HepG2 (cell line): ENCODE measurements around the gene SEMA3F. TPM values are rescaled to one million over a fixed set of nuclear protein-coding genes. Genes with fewer than 3 reads are reported as not detected.

Experiments
- AHR ChIP-seq: IDR thresholded peaks from 2 replicates; pipeline ENCODE4 v1.6.1; 2018; ENCODE audit warnings: missing genetic modification reagents, missing compliant biosample characterization
- BCL6 ChIP-seq: IDR thresholded peaks from 2 replicates; pipeline ENCODE4 v1.6.1; 2016; ENCODE audit warnings: missing genetic modification reagents, missing compliant biosample characterization
- RORA ChIP-seq: sonication (generic); formaldehyde crosslinking; IDR thresholded peaks from 2 replicates; pipeline ENCODE4 v1.5.0; 2020; ENCODE audit warnings: mild to moderate bottlenecking, missing genetic modification reagents, moderate library complexity
- SUZ12 ChIP-seq: fragments of 150-350 bp; IDR thresholded peaks from 2 replicates; pipeline ENCODE4 v1.6.1; 2014; ENCODE audit warnings: low read depth, low read length
- THAP11 ChIP-seq: IDR thresholded peaks from 2 replicates; pipeline ENCODE4 v1.6.1; 2016; ENCODE audit warnings: missing biosample characterization, missing genetic modification reagents
- YY1 ChIP-seq: IDR thresholded peaks from 2 replicates; pipeline ENCODE4 v1.6.1; 2011; ENCODE audit warnings: low read length, low read depth, moderate library complexity, mild to moderate bottlenecking; ENCODE audit not compliant: insufficient read depth, insufficient replicate concordance
- ZNF546 ChIP-seq: sonication (generic); formaldehyde crosslinking; conservative IDR thresholded peaks from 2 replicates; pipeline ENCODE4 v1.8.1; 2023; ENCODE audit warnings: mild to moderate bottlenecking, missing genetic modification reagents
- polyA plus RNA-seq, 8 experiments: library from polyadenylated mRNA; depleted of rRNA in 3 of 8; stranded (reverse) in 7 of 8; unstranded in 1 of 8; fragments of >200 nt; fragmentation: Illumina TruSeq in 4 of 8; extraction: Trizol in 4 of 8; gene quantifications; 2 replicates each; pipeline versions ENCODE4 v1.2.1 to v1.2.3, GENCODE V29; 2011 to 2016; ENCODE audit warnings: low read depth in 4 of 8, missing spikeins in 1 of 8, mixed read lengths in 1 of 8; ENCODE audit not compliant: insufficient read depth in 1 of 8
- total RNA-seq, 5 experiments: library from RNA; depleted of rRNA; stranded (reverse); fragments of >200 nt; fragmentation: Illumina TruSeq; extraction: Trizol; gene quantifications; 2 replicates each; pipeline ENCODE4 v1.2.3, GENCODE V29; 2016; ENCODE audit warnings: low read depth in 1 of 5
- TF ChIP-seq, protein P1 (sequence below): sonication (generic); formaldehyde crosslinking; conservative IDR thresholded peaks from 2 replicates; pipeline ENCODE4 v1.8.0; 2022; ENCODE audit warnings: mild to moderate bottlenecking, moderate library complexity, missing genetic modification reagents
- TF ChIP-seq, protein P2 (sequence below): sonication (generic); formaldehyde crosslinking; IDR thresholded peaks from 2 replicates; pipeline ENCODE4 v1.9.0; 2021; ENCODE audit warnings: mild to moderate bottlenecking, missing genetic modification reagents
- TF ChIP-seq, protein P3 (sequence below): sonication (generic); formaldehyde crosslinking; conservative IDR thresholded peaks from 2 replicates; pipeline ENCODE4 v1.5.0; 2020; ENCODE audit warnings: missing genetic modification reagents
- TF ChIP-seq, protein P4 (sequence below): sonication (generic); formaldehyde crosslinking; IDR thresholded peaks from 2 replicates; pipeline ENCODE4 v1.4.0; 2020; ENCODE audit warnings: missing genetic modification reagents, borderline replicate concordance
- TF ChIP-seq, protein P5 (sequence below): sonication (generic); formaldehyde crosslinking; IDR thresholded peaks from 2 replicates; pipeline ENCODE4 v1.8.1; 2023; ENCODE audit warnings: missing genetic modification reagents, mild to moderate bottlenecking, borderline replicate concordance
- TF ChIP-seq, protein P6 (sequence below): sonication (generic); formaldehyde crosslinking; IDR thresholded peaks from 2 replicates; pipeline ENCODE4 v1.8.1; 2023; ENCODE audit warnings: mild to moderate bottlenecking, missing genetic modification reagents, borderline replicate concordance

SEMA3F gene
- total and polyA plus RNA-seq, 2 of the 13 experiments (the other 11 are each of a cell fraction or from before 2014, with no cell fraction given), result 7.6 to 17.2 TPM

DNA sequence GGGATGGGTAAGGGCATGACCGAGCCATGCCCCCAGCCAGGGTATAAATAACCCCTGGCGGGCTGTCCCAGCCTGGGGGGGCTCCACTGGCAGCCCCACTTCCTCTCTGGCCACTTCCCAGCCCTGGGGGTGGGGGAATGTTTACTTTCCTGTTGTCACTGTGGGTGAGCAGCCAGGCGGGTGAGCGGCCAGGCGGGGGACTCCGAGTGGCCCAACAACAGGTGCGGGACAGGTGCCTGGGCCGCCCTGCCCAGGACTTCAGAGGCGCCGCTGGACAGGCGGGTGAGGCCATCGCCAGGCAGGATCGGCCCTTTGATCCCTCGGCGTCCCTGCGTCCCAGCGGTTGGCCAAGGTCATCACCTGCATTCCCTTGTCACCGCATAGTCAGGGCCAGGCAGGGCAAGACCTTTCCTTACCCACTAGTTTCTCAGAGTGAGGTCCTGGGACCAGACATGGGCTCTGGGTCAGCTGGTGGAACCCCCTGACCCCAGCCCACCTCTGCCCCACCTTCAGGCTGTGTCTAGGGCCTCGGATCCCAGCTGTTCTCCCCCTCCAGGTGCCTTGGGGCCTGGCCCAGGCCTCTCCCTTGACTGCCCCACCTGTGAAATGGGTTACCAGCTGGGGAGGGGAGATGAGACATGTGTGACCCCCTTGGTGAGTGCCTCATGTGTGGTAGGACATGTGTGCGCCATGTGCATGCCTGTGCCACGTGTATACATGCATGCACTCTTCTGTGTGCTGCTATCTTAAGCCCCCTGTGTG, 16.6 kb downstream of the SEMA3F start (continued):
- TF ChIP-seq, protein P1, sequence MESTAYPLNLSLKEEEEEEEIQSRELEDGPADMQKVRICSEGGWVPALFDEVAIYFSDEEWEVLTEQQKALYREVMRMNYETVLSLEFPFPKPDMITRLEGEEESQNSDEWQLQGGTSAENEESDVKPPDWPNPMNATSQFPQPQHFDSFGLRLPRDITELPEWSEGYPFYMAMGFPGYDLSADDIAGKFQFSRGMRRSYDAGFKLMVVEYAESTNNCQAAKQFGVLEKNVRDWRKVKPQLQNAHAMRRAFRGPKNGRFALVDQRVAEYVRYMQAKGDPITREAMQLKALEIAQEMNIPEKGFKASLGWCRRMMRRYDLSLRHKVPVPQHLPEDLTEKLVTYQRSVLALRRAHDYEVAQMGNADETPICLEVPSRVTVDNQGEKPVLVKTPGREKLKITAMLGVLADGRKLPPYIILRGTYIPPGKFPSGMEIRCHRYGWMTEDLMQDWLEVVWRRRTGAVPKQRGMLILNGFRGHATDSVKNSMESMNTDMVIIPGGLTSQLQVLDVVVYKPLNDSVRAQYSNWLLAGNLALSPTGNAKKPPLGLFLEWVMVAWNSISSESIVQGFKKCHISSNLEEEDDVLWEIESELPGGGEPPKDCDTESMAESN (CRISPR knock-in tag), result peak; percentile 94
- TF ChIP-seq, protein P2, sequence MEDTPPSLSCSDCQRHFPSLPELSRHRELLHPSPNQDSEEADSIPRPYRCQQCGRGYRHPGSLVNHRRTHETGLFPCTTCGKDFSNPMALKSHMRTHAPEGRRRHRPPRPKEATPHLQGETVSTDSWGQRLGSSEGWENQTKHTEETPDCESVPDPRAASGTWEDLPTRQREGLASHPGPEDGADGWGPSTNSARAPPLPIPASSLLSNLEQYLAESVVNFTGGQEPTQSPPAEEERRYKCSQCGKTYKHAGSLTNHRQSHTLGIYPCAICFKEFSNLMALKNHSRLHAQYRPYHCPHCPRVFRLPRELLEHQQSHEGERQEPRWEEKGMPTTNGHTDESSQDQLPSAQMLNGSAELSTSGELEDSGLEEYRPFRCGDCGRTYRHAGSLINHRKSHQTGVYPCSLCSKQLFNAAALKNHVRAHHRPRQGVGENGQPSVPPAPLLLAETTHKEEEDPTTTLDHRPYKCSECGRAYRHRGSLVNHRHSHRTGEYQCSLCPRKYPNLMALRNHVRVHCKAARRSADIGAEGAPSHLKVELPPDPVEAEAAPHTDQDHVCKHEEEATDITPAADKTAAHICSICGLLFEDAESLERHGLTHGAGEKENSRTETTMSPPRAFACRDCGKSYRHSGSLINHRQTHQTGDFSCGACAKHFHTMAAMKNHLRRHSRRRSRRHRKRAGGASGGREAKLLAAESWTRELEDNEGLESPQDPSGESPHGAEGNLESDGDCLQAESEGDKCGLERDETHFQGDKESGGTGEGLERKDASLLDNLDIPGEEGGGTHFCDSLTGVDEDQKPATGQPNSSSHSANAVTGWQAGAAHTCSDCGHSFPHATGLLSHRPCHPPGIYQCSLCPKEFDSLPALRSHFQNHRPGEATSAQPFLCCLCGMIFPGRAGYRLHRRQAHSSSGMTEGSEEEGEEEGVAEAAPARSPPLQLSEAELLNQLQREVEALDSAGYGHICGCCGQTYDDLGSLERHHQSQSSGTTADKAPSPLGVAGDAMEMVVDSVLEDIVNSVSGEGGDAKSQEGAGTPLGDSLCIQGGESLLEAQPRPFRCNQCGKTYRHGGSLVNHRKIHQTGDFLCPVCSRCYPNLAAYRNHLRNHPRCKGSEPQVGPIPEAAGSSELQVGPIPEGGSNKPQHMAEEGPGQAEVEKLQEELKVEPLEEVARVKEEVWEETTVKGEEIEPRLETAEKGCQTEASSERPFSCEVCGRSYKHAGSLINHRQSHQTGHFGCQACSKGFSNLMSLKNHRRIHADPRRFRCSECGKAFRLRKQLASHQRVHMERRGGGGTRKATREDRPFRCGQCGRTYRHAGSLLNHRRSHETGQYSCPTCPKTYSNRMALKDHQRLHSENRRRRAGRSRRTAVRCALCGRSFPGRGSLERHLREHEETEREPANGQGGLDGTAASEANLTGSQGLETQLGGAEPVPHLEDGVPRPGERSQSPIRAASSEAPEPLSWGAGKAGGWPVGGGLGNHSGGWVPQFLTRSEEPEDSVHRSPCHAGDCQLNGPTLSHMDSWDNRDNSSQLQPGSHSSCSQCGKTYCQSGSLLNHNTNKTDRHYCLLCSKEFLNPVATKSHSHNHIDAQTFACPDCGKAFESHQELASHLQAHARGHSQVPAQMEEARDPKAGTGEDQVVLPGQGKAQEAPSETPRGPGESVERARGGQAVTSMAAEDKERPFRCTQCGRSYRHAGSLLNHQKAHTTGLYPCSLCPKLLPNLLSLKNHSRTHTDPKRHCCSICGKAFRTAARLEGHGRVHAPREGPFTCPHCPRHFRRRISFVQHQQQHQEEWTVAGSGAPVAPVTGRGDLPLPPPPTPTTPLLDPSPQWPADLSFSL (CRISPR knock-in tag), result no peak
- TF ChIP-seq, protein P3, sequence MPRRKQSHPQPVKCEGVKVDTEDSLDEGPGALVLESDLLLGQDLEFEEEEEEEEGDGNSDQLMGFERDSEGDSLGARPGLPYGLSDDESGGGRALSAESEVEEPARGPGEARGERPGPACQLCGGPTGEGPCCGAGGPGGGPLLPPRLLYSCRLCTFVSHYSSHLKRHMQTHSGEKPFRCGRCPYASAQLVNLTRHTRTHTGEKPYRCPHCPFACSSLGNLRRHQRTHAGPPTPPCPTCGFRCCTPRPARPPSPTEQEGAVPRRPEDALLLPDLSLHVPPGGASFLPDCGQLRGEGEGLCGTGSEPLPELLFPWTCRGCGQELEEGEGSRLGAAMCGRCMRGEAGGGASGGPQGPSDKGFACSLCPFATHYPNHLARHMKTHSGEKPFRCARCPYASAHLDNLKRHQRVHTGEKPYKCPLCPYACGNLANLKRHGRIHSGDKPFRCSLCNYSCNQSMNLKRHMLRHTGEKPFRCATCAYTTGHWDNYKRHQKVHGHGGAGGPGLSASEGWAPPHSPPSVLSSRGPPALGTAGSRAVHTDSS (CRISPR knock-in tag), result no peak
- TF ChIP-seq YY1 (peak; percentile 49), BCL6 (CRISPR knock-in tag) (peak; percentile 94), SUZ12 (no peak), ZNF546 (CRISPR knock-in tag) (0 out of 2 replicates have a peak, but pooled peaks have one; percentile 81), THAP11 (peak; percentile 85), AHR (peak; percentile 98), RORA (CRISPR knock-in tag) (no peak)
- TF ChIP-seq, protein P4, sequence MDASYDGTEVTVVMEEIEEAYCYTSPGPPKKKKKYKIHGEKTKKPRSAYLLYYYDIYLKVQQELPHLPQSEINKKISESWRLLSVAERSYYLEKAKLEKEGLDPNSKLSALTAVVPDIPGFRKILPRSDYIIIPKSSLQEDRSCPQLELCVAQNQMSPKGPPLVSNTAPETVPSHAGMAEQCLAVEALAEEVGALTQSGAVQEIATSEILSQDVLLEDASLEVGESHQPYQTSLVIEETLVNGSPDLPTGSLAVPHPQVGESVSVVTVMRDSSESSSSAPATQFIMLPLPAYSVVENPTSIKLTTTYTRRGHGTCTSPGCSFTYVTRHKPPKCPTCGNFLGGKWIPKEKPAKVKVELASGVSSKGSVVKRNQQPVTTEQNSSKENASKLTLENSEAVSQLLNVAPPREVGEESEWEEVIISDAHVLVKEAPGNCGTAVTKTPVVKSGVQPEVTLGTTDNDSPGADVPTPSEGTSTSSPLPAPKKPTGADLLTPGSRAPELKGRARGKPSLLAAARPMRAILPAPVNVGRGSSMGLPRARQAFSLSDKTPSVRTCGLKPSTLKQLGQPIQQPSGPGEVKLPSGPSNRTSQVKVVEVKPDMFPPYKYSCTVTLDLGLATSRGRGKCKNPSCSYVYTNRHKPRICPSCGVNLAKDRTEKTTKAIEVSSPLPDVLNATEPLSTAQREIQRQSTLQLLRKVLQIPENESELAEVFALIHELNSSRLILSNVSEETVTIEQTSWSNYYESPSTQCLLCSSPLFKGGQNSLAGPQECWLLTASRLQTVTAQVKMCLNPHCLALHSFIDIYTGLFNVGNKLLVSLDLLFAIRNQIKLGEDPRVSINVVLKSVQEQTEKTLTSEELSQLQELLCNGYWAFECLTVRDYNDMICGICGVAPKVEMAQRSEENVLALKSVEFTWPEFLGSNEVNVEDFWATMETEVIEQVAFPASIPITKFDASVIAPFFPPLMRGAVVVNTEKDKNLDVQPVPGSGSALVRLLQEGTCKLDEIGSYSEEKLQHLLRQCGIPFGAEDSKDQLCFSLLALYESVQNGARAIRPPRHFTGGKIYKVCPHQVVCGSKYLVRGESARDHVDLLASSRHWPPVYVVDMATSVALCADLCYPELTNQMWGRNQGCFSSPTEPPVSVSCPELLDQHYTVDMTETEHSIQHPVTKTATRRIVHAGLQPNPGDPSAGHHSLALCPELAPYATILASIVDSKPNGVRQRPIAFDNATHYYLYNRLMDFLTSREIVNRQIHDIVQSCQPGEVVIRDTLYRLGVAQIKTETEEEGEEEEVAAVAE (CRISPR knock-in tag), result peak; percentile 85
- TF ChIP-seq, protein P5, sequence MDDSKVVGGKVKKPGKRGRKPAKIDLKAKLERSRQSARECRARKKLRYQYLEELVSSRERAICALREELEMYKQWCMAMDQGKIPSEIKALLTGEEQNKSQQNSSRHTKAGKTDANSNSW, result 0 out of 2 replicates have a peak, but pooled peaks have one; percentile 29
- TF ChIP-seq, protein P6, sequence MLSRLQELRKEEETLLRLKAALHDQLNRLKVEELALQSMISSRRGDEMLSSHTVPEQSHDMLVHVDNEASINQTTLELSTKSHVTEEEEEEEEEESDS (CRISPR knock-in tag), result no peak
